HepG2 (cell line): ENCODE measurements around the gene ARSB. TPM values are rescaled to one million over a fixed set of nuclear protein-coding genes. Genes with fewer than 3 reads are reported as not detected.

Source experiments
- ATAC-seq: fragments of 200-7000 bp; cut with Tn5 transposase; 3 replicates; pipeline ENCODE4 v1.9.1; 2020; ENCODE audit warnings: mild to moderate bottlenecking, moderate library complexity
- BruUV-seq: library from RNA; stranded (reverse); fragments of 400-500 nt; replicated peaks from 2 replicates; lab custom pipeline; 2021; lab: Mats Ljungman, UMichigan
- CTCF ChIA-PET: fragments of 300-600 bp; formaldehyde crosslinking; extraction: SDS; loops from one replicate; lab custom pipeline; 2021; ENCODE audit warnings: low total read pairs, inconsistent platforms, low intra/inter-chr PET ratio; lab: Yijun Ruan, JAX
- POLR2A ChIA-PET: fragments of 350-600 bp; sonication (Branson Sonifier 250); formaldehyde crosslinking; loops from one replicate; lab custom pipeline; 2020; ENCODE audit warnings: antibody characterized with exemption, inconsistent platforms; lab: Yijun Ruan, JAX
- DNase-seq: peaks from one replicate; pipeline ENCODE4 v3.0.0-alpha.2; 2015; ENCODE audit warnings: low spot score
- FAIRE-seq: peaks from 3 replicates; lab custom pipeline; 2011; peaks lifted over from hg19 to GRCh38; lab: Jason Lieb, UNC
- H2AFZ ChIP-seq: one replicate; pipeline ENCODE4 v1.6.1; 2011; ENCODE audit warnings: low read length, inconsistent platforms
- H3K27ac ChIP-seq: fragments of 300-600 bp; 3 replicates; pipeline ENCODE4 v1.8.0; 2011; ENCODE audit warnings: mixed run types, mild to moderate bottlenecking, mixed read lengths, low read length, inconsistent platforms; ENCODE audit not compliant: insufficient read depth; ENCODE audit errors: extremely low read length
- H3K27me3 ChIP-seq, 2 experiments: fragments of 200-600 bp in 1 of 2; 2 replicates in 1 of 2; 3 replicates in 1 of 2; pipeline versions ENCODE4 v1.6.0 to v1.8.0; 2011; ENCODE audit warnings: low read length in 2 of 2, mild to moderate bottlenecking in 2 of 2, moderate library complexity in 2 of 2, inconsistent platforms in 1 of 2; ENCODE audit not compliant: insufficient read depth in 2 of 2, control insufficient read depth in 1 of 2
- H3K36me3 ChIP-seq, 2 experiments: fragments of 200-600 bp in 1 of 2; replicated peaks in 1 of 2; 2 replicates in 1 of 2; 3 replicates in 1 of 2; pipeline versions ENCODE4 v1.5.1 to v1.8.0; 2011; ENCODE audit warnings: low read length in 2 of 2, inconsistent platforms in 1 of 2; ENCODE audit not compliant: insufficient read depth in 2 of 2, control insufficient read depth in 1 of 2
- H3K4me1 ChIP-seq: 2 replicates; pipeline ENCODE4 v1.5.1; 2012; ENCODE audit warnings: low read length, inconsistent platforms; ENCODE audit not compliant: insufficient read depth
- H3K4me2 ChIP-seq: 2 replicates; pipeline ENCODE4 v1.6.0; 2011; ENCODE audit warnings: low read depth, low read length, inconsistent platforms
- H3K4me3 ChIP-seq, 3 experiments: fragments of 200-600 bp in 1 of 3; sonication (generic), shearing (Covaris generic) in 1 of 3; replicated peaks in 1 of 3; 2 replicates each; pipeline ENCODE4 v1.5.1; 2011 to 2016; ENCODE audit warnings: low read length in 3 of 3, inconsistent platforms in 2 of 3, low read depth in 2 of 3, mild to moderate bottlenecking in 2 of 3, control low read depth in 1 of 3, mixed read lengths in 1 of 3; ENCODE audit not compliant: insufficient read depth in 1 of 3
- H3K79me2 ChIP-seq: one replicate; pipeline ENCODE4 v1.6.1; 2011; ENCODE audit warnings: low read length, inconsistent platforms; ENCODE audit not compliant: insufficient read depth
- H3K9ac ChIP-seq: 2 replicates; pipeline ENCODE4 v1.6.0; 2011; ENCODE audit warnings: mild to moderate bottlenecking, low read depth, low read length, inconsistent platforms; ENCODE audit not compliant: insufficient read depth
- H3K9me3 ChIP-seq: 2 replicates; pipeline ENCODE4 v1.5.1; 2012; ENCODE audit warnings: mild to moderate bottlenecking, low read length
- H4K20me1 ChIP-seq: 2 replicates; pipeline ENCODE4 v1.6.0; 2011; ENCODE audit warnings: inconsistent platforms, mild to moderate bottlenecking, low read length, moderate library complexity; ENCODE audit not compliant: insufficient read depth
- EP300 ChIP-seq, 3 experiments: sonication (generic) in 1 of 3; formaldehyde crosslinking in 1 of 3; IDR thresholded peaks; 2 replicates each; pipeline versions ENCODE4 v1.5.1 to v1.6.1; 2011 to 2020; ENCODE audit warnings: low read depth in 2 of 3, low read length in 2 of 3, borderline replicate concordance in 1 of 3, improper control_type of control experiment in 1 of 3, mild to moderate bottlenecking in 1 of 3, missing genetic modification reagents in 1 of 3, moderate library complexity in 1 of 3
- GPN1 ChIP-seq: sonication (generic); formaldehyde crosslinking; IDR thresholded peaks from 2 replicates; pipeline ENCODE4 v1.5.1; 2020; ENCODE audit warnings: missing genetic modification reagents, borderline replicate concordance
- IKZF1 ChIP-seq: fragments of 450-650 bp; IDR thresholded peaks from 2 replicates; pipeline ENCODE4 v1.7.1; 2016
- LBX2 ChIP-seq: sonication (generic); formaldehyde crosslinking; IDR thresholded peaks from 2 replicates; pipeline ENCODE4 v1.5.0; 2020; ENCODE audit warnings: missing genetic modification reagents, mild to moderate bottlenecking, borderline replicate concordance
- MBD4 ChIP-seq: IDR thresholded peaks from 2 replicates; pipeline ENCODE4 v1.6.1; 2012; ENCODE audit warnings: low read length, inconsistent platforms, borderline replicate concordance
- MED8 ChIP-seq: sonication (generic); formaldehyde crosslinking; IDR thresholded peaks from 2 replicates; pipeline ENCODE4 v1.8.1; 2023; ENCODE audit warnings: mild to moderate bottlenecking, missing genetic modification reagents; ENCODE audit not compliant: insufficient replicate concordance
- NR3C1 ChIP-seq: sonication (generic); formaldehyde crosslinking; IDR thresholded peaks from 2 replicates; pipeline ENCODE4 v1.4.0; 2020; ENCODE audit warnings: missing genetic modification reagents
- ZNF142 ChIP-seq: sonication (generic); formaldehyde crosslinking; IDR thresholded peaks from 2 replicates; pipeline ENCODE4 v1.4.0; 2020; ENCODE audit warnings: missing genetic modification reagents
- ZNF292 ChIP-seq: sonication (generic); formaldehyde crosslinking; IDR thresholded peaks from 2 replicates; pipeline ENCODE4 v1.8.1; 2022; ENCODE audit warnings: mild to moderate bottlenecking, low read depth, missing genetic modification reagents, borderline replicate concordance
- ZNF430 ChIP-seq: sonication (generic); formaldehyde crosslinking; IDR thresholded peaks from 2 replicates; pipeline ENCODE4 v1.9.0; 2021; ENCODE audit warnings: mild to moderate bottlenecking, missing genetic modification reagents
- ZSCAN29 ChIP-seq: sonication (generic); formaldehyde crosslinking; conservative IDR thresholded peaks from 2 replicates; pipeline ENCODE4 v1.4.0; 2020; ENCODE audit warnings: mild to moderate bottlenecking, missing genetic modification reagents
- WGBS: methylation state at CpG from one replicate; pipeline ENCODE4 v1.1.6; 2017; ENCODE audit warnings: low lambda C conversion rate; 5-methylcytosine and 5-hydroxymethylcytosine counted together
- in situ Hi-C: cut with HindIII; loops from 2 replicates; pipeline ENCODE4 v1.10.0; 2017; ENCODE audit warnings: low pct_unique_long_range_greater_than_20kb; ENCODE audit not compliant: extremely low pct_ligation_motif_present
- intact Hi-C: fragments of 100-400 bp; cut with micrococcal nuclease; formaldehyde crosslinking; loops from one replicate; pipeline ENCODE4 v1.10.0; 2022; ENCODE audit not compliant: unreplicated experiment
- polyA plus RNA-seq, 8 experiments: library from polyadenylated mRNA; depleted of rRNA in 3 of 8; stranded (reverse) in 7 of 8; unstranded in 1 of 8; fragments of >200 nt; fragmentation: Illumina TruSeq in 4 of 8; extraction: Trizol in 4 of 8; gene quantifications; 2 replicates each; pipeline versions ENCODE4 v1.2.1 to v1.2.3, GENCODE V29; 2011 to 2016; ENCODE audit warnings: low read depth in 4 of 8, missing spikeins in 1 of 8, mixed read lengths in 1 of 8; ENCODE audit not compliant: insufficient read depth in 1 of 8
- total RNA-seq, 5 experiments: library from RNA; depleted of rRNA; stranded (reverse); fragments of >200 nt; fragmentation: Illumina TruSeq; extraction: Trizol; gene quantifications; 2 replicates each; pipeline ENCODE4 v1.2.3, GENCODE V29; 2016; ENCODE audit warnings: low read depth in 1 of 5

The ARSB gene
- total and polyA plus RNA-seq, 2 of the 13 experiments (the other 11 are each of a cell fraction or from before 2014, with no cell fraction given): 52.6 to 66.4 TPM

GRCh38 chr5:78747705-78748359, 237.3 kb downstream of the ARSB start:
- 57% methylated on average over 7 of the region's 7 CpGs for WGBS
- ChIA-PET CTCF (no interaction called here), POLR2A (interaction anchor here (1.8 kb wide), 1 partner anchor 10 kb away, joined by 10 read pairs; no protein-coding TSS in a partner anchor)
- peaks cover 0 to 12% of the 10 kb centered on the region in 2 experiments; a peak in 3 of 5 replicates for H3K27me3 ChIP-seq
- intact Hi-C loops: no loop called here
- no peaks in the 10 kb centered on the region for H3K36me3 ChIP-seq
- H3K4me2 ChIP-seq: no peak overlapping the region
- no peak overlapping the region for H3K4me3 ChIP-seq
- no peaks in the 10 kb centered on the region for H3K79me2 ChIP-seq
- no peaks in the 10 kb centered on the region for H3K9me3 ChIP-seq
- no peak overlapping the region for H2AFZ ChIP-seq
- no peak for DNase-seq
- in situ Hi-C loops: no loop called here
- no TSS peak for BruUV-seq
- no peak overlapping the region for H3K9ac ChIP-seq
- no peaks in the 10 kb centered on the region for H4K20me1 ChIP-seq
- peaks cover 24% of the 10 kb centered on the region for H3K4me1 ChIP-seq
- ATAC-seq: no peak
- TF ChIP-seq ZNF430 (CRISPR knock-in tag) (no peak), EP300 (IDR thresholded peaks at IDR 0.05; ENCODE audit: low read depth in 2 of 2, low read length in 2 of 2) (no peak), EP300 (CRISPR knock-in tag; IDR thresholded peaks at IDR 0.05; ENCODE audit: borderline replicate concordance) (no peak), NR3C1 (CRISPR knock-in tag) (no peak), ZSCAN29 (CRISPR knock-in tag) (no peak), GPN1 (CRISPR knock-in tag) (no peak)
- no peak overlapping the region for H3K27ac ChIP-seq
- FAIRE-seq: no peak

- no peaks in the 10 kb centered on the region for H3K36me3 ChIP-seq
- intact Hi-C loops (no loop called here), in situ Hi-C loops (no loop called here)
- no peak for ATAC-seq
- no peaks in the 10 kb centered on the region for H4K20me1 ChIP-seq
- no peak overlapping the region for H2AFZ ChIP-seq
- no peak overlapping the region for H3K4me3 ChIP-seq
- H3K27ac ChIP-seq: no peak overlapping the region
- ChIA-PET CTCF (no interaction called here), POLR2A (interaction anchor here (1.8 kb wide), 1 partner anchor 10 kb away, joined by 10 read pairs; no protein-coding TSS in a partner anchor)
- 27% methylated on average over 7 of the region's 10 CpGs for WGBS
- H3K4me2 ChIP-seq: no peak overlapping the region
- peaks cover 20% of the 10 kb centered on the region for H3K4me1 ChIP-seq
- no TSS peak for BruUV-seq
- no peaks in the 10 kb centered on the region for H3K79me2 ChIP-seq
- DNase-seq: no peak
- no peak for FAIRE-seq
- H3K27me3 ChIP-seq: peaks cover 0 to 9% of the 10 kb centered on the region in 2 experiments; a peak in 3 of 5 replicates
- no peak overlapping the region for H3K9ac ChIP-seq
- no peaks in the 10 kb centered on the region for H3K9me3 ChIP-seq
- TF ChIP-seq MED8 (CRISPR knock-in tag): no peak
- no peak for TF ChIP-seq ZNF142 (CRISPR knock-in tag)
- TF ChIP-seq IKZF1: no peak
- TF ChIP-seq MBD4: no peak
- TF ChIP-seq LBX2 (CRISPR knock-in tag): no peak
- no peak for TF ChIP-seq ZNF292 (CRISPR knock-in tag)
These were observed 238.1 kb downstream of the ARSB start for GRCh38 chr5:78747055-78747454.
